Activated CD8-positive, alpha-beta memory T cell treated with anti-CD3 and anti-CD28 coated beads, Interleukin-2, amount 50 U/mL, for 1 hour (primary cell): ENCODE data around the gene ADAMTS2.

ENCODE experiments used
- DNase-seq: peaks from one replicate; pipeline ENCODE4 v3.0.0-alpha.2; 2020; ENCODE audit errors: extremely low read depth

The ADAMTS2 gene

DNA sequence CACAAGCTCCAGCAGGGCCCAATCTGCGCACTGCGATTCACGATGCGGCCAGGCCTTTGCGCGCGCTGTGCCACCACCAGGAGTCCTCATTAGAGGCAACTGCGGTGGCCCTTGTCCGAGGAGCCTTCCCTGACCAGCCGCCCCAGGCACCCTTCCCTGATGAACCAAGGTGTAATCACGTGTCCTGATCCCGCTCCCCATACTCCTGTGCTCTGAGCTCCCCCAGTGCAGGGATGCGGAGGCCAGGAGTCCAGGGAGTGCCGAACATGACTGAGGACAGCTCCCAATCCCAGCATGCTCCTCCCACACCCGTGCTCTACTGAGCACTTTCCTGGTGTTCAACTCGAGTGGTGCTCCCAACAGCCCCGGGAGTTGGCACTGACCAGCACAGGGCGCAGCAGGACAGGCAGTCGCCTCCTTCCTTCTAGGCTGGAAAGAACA lies 150.3 kb downstream of the ADAMTS2 start:
- DNase-seq: no peak

DNA sequence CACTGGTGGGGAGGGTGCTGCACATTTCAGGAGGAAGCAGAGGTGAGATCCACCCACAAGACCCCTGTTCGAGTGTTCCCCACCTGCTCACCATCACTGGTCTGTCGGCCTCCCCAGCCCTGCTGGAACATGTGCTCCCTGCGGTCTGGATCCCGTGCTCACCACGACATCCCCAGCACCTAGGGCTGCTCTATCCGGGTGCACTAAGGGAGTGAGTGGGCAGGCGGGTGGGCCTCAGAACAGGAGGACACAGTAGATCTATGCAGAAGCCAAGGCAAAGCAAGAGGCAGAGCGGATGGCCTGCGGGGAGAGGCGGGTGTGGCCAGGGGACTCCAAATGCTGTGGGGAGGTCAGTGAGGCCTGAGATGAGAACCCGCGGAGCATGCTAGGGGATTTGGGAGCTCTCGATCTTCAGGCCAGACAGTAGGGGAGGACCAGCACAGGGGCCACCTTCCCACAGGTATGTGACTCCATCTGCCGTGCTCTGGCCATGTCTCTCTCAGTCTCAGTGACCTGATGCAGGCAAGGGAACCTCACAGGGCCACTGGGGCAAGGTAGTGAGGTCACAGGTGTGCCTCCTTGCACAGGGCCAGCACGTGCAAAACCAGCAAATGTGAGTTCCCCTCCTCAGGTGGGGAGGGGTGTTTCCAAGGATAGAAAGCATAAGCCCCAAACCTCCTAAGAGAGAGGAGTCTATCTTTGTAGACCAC lies 150.9 kb downstream of the ADAMTS2 start:
- no peak for DNase-seq

DNA sequence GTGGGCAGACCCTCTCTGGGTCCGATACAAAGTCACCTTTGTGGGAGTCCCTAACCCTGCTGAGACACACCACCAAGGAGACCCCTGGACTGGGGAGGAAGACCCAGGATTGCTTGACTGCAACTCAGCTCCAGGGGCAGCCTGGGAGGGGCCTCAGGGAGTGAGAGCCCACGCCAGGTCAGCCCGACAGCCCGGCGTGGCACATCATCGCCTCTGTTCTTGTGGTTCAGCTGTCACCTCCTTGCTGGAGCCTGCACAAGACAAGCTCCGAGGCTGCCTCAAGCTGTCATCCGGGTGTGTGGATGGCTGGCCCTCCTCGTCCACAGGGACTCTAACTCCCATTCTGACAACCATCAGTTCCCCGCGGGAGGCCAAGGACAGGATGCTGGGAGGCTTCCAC lies 151.5 kb downstream of the ADAMTS2 start:
- DNase-seq: no peak

DNA sequence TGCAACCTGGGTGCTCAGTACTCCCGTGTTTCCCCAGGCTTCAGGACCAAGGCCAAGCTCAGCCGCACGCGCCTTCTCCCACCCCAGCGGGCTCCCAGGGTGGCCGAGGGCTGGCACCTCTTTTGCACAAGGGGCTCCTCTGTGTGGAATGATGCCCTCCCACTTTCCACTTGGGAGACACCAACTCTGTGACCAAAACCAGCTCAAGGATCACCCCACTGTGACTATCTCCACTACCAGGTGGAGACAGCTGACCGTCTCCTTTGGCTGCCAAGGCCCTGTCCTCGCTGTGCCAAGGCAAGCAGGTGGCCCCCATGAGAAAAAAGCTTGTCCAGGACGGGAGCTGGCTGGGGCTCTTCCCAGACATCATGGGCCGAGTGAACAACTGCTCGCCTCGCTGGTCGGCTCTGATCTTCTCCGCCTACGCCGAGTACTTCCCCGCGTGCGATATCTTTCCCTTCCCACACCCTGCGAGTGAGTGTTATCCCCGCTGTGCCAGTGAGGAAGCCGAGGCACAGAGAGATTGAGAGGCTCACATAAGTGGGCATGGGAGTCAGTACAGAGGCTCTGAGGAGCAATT lies 152.3 kb downstream of the ADAMTS2 start:
- DNase-seq: no peak

DNA sequence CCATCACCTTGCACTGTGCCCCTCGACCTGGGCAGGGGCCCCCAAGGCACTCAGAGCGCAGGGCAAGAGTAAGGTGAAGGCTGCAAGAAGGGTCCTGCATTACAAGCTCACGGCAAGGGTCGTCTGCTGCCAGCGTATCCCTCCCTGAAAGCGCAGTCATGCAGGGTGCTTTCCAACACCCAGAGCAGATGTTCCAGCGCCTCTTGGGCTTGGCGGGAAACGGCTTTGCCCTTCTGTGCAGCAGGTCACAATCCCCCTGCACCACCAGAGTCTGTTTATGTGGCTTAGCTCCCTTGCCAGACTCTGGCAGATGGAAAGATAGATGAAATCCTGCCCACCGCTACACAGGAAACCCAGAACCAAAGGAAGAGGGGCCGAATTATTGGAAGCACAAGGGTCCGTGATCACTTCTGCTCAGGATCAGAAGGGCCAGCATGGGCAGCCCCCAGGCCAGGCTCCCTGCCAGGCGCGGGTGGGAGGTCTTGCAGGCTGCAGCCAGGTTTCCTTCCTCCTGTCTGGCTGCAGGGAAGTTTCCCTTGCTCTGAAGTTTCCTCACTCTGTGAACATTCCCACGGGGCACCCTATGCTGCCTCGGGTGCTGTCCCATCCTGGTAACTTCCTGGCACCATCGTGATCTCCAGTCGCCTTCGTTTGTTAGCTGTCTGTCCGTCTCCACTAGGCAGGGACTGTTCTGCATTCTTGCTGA lies 152.9 kb downstream of the ADAMTS2 start:
- no peak for DNase-seq

DNA sequence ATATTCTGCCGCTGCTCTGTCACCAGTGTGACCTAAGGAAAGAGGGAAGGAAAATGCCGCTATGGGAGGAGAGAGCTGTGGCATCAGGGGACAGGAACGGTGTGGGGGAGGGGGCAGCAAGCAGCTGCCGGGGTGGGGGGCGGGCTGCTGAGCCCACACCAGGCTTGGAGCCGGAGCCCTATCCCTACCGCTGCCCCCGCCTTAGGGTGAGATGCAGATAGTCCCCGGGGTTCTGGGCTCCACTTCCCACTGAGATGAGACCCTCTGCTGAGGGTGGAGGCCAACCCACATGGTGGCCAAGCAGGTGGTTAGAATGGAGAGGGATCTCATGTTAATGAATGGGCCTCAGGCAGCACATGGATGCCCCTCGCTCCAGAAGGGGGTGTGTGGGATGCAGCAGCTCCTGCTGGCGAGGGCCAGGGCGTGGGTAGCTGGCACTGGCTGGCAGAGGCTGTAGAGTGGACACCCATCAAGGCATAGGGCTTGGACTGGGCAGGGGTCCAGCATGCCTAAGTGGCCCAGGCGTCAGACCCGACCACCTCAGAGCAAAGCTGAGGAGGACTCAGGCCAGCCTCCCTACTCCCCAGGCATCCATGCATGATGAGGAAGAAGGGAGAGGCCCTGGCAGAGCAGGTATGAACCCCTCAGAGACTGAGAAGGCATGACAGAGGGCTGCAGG lies 153.6 kb downstream of the ADAMTS2 start:
- DNase-seq: no peak

DNA sequence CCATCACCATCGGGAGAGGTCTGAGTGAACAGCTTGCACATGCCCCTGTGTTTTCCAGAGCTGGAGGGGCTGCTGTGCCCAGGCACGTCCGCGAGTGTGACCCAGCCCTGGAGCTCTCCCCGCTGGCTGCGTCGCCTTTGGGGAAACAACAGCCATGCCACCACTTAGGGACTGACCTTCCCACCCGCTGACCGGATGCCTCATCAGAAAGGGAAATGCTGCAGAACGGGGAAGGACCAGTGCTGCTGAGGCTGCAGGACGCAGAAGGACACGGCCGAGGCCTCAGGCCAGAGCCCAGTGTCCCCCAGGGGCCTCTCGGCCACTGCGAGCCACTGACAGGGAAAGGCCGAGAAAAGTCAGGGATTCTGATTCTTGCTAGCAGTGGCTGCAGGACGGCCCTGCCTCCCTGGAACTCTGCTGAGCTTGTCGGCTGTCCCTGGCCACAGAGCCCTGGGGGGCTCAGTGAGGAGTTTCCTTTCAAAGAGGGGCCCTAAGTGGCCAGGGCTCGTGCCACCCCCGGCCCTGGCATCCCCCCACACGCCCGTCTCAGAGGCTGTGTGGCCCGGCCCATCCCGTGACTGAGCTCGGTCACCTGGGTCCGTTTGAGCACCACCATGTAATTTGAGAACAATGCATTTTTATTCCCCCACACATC lies 154.3 kb downstream of the ADAMTS2 start:
- no peak for DNase-seq

DNA sequence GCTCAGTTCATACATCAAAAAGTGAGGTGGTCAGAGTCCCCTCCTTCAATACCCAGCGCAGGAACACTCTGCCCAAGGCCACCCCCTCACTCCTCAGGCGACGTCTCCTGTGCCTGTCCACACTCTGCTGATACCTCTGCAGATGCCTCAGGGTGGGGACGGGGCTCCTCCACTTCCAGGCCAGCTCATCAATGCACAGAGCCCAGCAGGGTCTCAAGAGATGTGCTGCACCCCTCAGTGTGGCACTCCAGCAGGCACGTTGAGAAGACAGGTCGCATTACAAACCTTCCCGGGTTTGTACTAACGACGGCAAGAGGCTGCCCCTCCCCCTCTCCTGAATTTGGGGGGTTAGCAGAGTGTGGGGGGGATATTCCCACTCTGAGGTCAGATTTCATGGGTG lies 156.6 kb downstream of the ADAMTS2 start:
- no peak for DNase-seq

DNA sequence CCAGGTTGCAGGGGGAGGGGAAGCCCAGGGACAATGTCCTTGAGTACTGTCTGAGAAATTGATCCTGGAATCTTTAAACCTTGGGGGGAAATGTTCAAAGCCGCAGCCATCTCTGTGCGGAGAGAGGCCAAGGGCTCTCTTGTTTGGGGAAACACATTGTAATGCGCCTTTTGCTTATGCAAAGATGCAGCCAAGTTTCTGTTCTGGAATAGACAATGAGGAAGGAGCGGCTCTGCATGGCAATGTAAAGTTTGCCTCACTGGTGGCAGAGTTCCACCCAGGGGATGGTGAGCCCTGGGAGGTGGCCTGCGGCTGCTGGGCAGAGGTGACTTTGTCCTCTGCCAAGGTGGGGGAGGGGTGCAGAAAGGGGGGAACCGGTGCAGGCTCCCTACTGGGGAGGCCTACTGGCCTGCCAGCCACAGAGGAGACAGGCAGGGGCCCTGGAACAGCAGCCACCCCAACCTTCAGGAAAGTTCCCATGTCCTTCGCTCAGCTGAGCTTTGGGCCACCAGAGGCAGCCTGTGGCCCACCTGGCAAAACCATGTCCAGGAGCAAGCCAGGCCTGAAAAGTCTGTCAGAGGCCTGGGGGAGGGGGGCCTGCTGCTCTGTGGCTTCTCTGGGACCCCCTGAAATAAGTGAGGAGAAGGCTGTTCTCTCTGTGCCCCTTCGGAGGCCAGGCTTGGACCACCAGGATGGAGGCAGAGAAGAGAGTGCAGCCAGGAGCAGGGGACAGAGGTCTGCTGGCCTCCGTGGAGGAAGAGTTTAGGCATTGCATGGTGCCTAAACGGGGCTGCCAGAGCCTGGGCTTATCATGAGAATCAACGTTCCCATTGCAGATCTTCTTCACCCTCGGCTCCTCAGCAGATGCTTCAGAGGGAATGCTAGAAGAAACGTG lies 157.3 kb downstream of the ADAMTS2 start:
- no peak for DNase-seq

DNA sequence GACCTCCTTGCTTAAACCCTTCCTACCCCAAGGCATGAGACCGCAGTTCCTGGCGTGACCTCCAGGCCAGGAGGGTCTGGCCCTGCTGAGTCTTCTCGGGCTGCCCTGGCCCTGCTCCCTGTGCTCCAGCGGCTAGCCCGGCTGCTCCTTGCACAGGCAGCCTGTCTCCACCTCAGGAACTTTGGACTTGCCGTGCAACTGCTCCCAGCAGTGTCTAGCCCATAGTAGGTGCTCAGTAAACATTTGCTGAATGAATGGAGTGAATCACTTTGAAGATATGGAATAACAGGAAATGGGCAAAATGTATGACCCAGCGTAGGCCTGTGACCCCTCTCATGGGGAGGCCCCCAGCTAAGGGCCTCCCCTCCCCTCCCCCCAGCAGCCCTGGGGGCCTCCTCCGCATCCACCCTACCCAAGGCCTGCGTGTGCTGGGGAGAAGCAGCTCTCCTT lies 158.0 kb downstream of the ADAMTS2 start:
- no peak for DNase-seq

DNA sequence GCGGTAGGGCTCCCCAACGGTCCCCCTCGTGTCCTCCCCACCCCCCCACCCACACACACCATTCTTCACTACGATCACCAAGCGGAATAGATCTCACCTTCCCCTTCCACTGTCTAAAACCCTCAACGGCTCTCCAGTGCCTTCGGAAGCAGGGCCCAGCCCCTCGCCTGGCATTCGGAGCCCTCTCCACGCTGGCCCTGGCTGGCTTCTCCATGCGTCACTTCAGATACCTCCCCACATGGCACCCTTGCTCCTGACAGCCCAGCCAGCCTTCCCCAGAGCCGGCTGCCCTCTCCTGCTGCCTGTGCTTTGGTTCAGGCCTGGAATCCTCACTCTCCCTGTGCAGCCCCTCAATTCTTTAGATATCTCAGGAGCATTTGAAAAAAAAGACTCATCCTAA lies 158.5 kb downstream of the ADAMTS2 start:
- DNase-seq: no peak

DNA sequence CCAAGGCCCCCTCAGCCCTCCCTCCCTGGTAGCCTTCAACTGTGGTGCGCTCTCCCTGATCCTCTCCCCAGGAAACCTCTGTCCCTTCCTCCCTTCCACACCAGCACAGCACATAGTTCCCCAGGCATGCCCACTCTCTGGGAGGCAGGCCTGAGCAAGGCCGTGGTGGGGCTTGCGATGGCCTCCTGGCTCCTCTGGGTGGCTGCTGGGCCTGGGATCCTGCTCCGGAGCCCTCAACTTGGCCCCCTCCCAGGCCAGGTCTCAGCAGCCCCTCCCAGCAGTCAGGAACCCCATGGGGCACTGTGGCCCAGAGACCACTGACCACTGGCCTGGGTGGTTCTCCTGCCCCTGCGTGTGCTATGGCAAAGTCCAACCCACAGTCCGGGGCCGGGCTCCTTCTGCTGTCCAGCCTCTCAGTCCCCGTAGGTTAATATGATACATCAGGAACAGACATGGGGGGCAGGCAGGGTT lies 159.3 kb downstream of the ADAMTS2 start:
- DNase-seq: no peak

DNA sequence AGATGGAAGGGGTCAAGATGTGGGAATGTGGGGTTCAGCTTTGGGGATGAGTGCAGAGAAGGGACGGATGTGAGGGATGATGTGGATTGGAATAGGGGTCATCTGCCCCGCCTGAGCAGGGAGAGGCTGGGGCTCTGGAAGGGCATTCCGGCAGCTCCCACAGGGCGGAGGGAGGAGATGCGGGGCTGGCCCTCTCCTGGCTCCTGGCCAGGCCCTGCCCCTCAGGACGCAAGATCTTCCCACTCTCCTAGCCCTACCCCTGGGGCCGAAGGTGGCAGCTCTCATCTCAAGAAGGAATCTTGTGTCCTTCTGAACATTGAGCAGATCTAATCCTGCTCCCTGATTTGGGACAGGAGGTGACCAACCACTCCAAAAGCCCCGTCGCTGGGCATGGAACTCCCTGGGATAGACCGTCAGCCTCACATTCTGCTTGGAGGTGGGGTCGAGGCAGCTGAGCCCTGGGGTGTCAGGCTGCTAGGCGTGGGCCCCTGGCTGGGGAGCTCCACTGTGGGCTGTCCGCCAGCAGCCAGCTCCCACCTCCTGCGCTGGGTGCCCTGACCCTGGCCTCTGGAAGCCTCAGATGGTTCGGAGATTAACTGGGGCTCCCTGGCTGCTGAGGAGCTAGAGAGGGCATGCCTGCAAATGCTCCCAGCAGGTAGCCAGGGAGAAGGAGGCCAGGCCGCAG lies 159.9 kb downstream of the ADAMTS2 start:
- no peak for DNase-seq

DNA sequence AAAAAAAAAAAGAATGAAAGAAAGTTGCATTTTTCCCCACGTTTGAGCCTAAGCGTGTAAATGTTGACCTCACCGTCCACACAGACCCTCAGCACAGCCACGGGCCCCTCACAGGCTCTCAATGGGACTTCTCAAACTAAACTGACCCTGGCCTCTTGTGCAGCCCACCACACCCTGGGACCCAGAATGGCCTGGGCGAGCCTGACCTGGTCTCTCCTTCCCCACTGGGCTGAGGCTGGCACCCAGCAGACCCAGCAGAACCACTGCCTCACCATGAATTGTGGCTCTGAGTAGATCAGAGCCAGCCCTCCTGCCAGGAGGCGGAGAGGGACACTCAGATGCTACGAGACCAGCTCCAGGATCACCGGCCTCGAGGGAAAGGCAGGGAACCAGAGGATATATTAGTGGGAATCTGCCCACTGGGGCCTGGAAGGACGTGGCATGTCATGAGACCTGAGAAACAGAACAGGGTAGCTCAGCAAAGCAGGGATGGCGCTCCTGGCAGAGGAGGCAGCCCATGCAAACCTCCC lies 160.7 kb downstream of the ADAMTS2 start:
- no peak for DNase-seq

DNA sequence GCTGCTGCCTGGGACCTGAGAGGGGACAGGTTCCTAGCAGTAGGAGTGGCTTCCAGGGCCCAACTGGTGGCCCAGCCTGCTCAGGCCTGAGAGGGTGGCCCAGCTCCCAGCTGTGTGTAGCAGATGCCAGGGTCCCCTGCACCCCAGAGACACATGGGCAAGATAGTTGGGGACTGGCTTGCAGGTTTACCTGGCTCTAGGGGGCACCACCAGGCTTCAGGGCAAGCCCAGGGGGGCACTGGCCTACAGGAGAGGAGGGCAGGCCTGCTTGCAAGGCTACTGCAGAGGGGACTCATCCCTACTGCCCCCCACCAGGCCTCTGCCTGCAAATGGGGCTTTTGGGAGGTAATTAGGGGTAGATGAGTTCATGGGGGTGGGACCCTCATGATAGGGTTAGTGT lies 161.8 kb downstream of the ADAMTS2 start:
- no peak for DNase-seq

DNA sequence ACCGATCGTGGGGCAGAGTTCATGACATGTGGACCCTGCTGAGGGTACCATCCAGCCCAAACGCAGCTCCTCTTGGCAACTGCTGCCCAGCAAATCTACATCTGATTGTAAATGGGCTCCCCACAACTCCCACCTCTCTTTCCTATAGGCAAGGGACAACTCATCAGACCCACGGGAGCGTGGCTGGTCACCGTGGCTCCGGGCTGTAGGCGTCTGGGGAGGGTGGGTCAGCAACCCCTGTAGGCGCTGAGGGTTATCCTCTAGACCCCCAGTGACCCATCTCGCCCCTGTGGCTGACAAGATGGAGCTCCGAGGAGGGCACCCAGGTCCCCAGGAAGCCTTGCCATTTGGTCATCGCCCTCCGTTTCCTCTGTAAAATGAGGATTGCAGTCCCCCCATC lies 162.7 kb downstream of the ADAMTS2 start:
- no peak for DNase-seq

DNA sequence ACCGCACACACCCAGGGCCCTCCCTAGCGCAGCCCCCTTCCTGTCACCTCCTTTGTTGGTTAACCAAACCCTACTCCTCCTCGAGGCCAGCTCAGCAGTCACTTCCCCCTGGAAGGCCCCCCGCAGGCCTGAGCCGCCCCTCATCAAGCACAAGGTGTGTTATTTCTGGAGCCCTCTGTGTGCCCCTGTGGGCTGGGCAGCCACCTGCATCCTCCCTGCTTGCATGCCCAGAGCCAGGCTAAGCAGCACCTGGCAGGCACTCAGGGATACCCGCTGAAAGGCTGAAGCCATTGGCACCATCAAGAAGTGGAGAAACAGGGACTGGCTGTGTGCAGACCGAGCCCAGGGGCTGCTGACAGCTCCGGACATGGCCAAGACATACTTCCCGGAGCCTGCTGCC lies 163.3 kb downstream of the ADAMTS2 start:
- no peak for DNase-seq

DNA sequence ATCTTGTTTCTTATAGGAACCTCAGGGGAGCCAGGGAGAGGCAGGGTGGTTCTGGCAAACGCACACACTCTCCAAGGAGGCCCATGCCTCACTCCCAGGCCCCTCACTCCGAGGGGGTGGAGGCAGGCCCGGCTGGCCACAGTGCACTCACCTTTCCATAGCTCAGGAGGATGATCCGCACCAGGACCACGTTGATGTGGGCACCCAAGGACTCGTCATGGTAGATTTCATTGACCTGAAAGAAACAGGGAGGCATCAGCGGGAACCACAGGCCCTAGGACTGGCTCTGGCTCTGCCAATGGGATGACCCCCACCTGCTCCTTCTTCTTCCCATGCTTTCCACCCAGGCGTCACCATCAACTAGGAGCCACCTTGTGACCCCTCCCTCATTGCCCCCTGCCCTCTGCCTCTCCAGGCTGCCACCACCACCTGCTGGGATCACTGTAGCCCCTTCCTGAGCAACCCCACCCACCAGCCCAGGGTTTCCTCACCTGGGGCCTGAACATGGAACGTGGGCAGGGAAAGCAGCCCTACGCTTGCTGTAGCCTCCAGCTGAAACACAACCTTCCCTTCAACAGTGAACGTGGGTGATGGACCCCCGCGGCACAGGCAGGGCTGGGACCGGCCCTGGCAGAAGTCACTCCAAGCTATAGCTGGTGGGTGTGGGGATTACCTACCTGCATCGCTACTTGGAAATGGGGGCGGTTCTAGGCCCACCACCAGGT lies 164.2 kb downstream of the ADAMTS2 start:
- DNase-seq: no peak

DNA sequence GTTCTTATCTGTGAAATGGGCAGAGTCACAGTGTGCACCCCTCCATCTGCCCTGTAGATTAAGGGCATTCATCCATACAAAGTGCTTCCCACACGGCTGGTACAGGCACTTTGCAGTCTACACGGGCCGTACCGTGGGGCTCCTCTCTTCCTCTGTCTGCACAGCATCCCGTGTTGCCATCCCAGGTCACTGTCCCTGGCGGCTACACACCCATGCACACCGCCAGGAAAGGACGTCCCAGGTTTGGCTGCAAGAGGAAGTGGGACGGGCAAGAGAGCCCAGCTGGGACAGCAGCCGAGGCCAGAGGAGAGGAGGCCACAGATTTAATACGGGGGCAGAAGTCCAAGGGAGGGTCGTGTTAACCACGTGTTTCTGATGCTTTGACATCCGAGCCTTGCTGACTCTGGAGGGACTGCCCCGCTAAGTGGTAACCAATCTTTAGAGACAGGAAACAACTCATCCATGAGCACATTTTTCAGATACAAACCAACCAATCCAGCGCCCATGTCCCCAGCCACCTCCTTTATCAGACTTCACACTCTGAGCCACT lies 165.1 kb downstream of the ADAMTS2 start:
- no peak for DNase-seq
